Endodermal cell (in vitro differentiated cells): ENCODE results near the gene P2RY2. TPM values are rescaled to one million over a fixed set of nuclear protein-coding genes. Genes with fewer than 3 reads are reported as not detected.

Experiments used
- DNase-seq: peaks from one replicate; pipeline ENCODE4 v3.0.0-alpha.2; 2017
- H3K27ac ChIP-seq: 2 replicates; pipeline ENCODE4 v1.5.1; 2013; ENCODE audit warnings: mild to moderate bottlenecking, low read depth, low read length, moderate library complexity
- H3K27me3 ChIP-seq: 2 replicates; pipeline ENCODE4 v1.6.1; 2013; ENCODE audit warnings: mild to moderate bottlenecking, low read length, moderate library complexity; ENCODE audit not compliant: insufficient read depth, control insufficient read depth, poor library complexity, severe bottlenecking
- H3K36me3 ChIP-seq: 2 replicates; pipeline ENCODE4 v1.7.0; 2013; ENCODE audit warnings: mild to moderate bottlenecking, low read length, moderate library complexity; ENCODE audit not compliant: control insufficient read depth, insufficient read depth
- H3K4me1 ChIP-seq: one replicate; pipeline ENCODE4 v1.7.0; 2013; ENCODE audit warnings: low read length; ENCODE audit not compliant: control insufficient read depth, insufficient read depth
- H3K4me3 ChIP-seq: 2 replicates; pipeline ENCODE4 v1.5.1; 2013; ENCODE audit warnings: mild to moderate bottlenecking, low read length, moderate library complexity
- H3K9ac ChIP-seq: 2 replicates; pipeline ENCODE4 v1.6.1; 2013; ENCODE audit warnings: mild to moderate bottlenecking, low read length, moderate library complexity; ENCODE audit not compliant: poor library complexity, severe bottlenecking; ENCODE audit errors: extremely low read depth
- H3K9me3 ChIP-seq: 2 replicates; pipeline ENCODE4 v1.6.1; 2013; ENCODE audit warnings: mild to moderate bottlenecking, low read length, moderate library complexity; ENCODE audit not compliant: control insufficient read depth
- H3K27ac Mint-ChIP-seq: 2 replicates; pipeline ENCODE4 v1.8.0; 2020; ENCODE audit warnings: mixed read lengths
- H3K27me3 Mint-ChIP-seq: 2 replicates; pipeline ENCODE4 v1.8.0; 2021; ENCODE audit warnings: mild to moderate bottlenecking, mixed read lengths; ENCODE audit not compliant: insufficient read depth
- H3K36me3 Mint-ChIP-seq: 2 replicates; pipeline ENCODE4 v1.8.0; 2020; ENCODE audit warnings: low read depth, mixed read lengths
- H3K4me1 Mint-ChIP-seq: 2 replicates; pipeline ENCODE4 v1.8.0; 2020; ENCODE audit warnings: mixed read lengths
- H3K4me3 Mint-ChIP-seq: 2 replicates; pipeline ENCODE4 v1.8.0; 2020; ENCODE audit warnings: mild to moderate bottlenecking, moderate library complexity, mixed read lengths
- H3K9me3 Mint-ChIP-seq: 2 replicates; pipeline ENCODE4 v1.8.0; 2020; ENCODE audit warnings: mild to moderate bottlenecking, mixed read lengths
- CTCF ChIP-seq: fragments of 200-600 bp; sonication (generic); conservative IDR thresholded peaks from 2 replicates; pipeline ENCODE4 v1.5.0; 2021; ENCODE audit warnings: antibody characterized with exemption, mild to moderate bottlenecking
- WGBS, 2 experiments: methylation state at CpG; one replicate each; pipeline versions ENCODE4 v1.1.5 to v1.1.7; 2013; ENCODE audit warnings: missing lambda C conversion rate in 2 of 2, mixed read lengths in 1 of 2; ENCODE audit not compliant: insufficient coverage in 1 of 2, insufficient read length in 1 of 2; 5-methylcytosine and 5-hydroxymethylcytosine counted together
- total RNA-seq, 2 donors: library from RNA; stranded (reverse); fragmentation: NEBNext Ultra II Directional in 1 of 2; extraction: Animal tissue kit (Norgen Biotek cat#: 25700) in 1 of 2; gene quantifications; 2 replicates in 1 of 2; 3 replicates in 1 of 2; pipeline ENCODE4 v1.2.1, GENCODE V29; 2021

P2RY2 gene
- total RNA-seq, 2 donors from 2014 or later: 0.60 to 0.62 TPM

GRCh38 chr11:73260127-73260457 is 42.0 kb downstream of the P2RY2 start:
- no peak overlapping the region for H3K27ac ChIP-seq
- H3K9ac ChIP-seq: no peak overlapping the region
- Mint-ChIP-seq H3K4me3 (no peak overlapping the region), H3K27ac (no peak overlapping the region), H3K9me3 (no peaks in the 10 kb centered on the region), H3K36me3 (no peaks in the 10 kb centered on the region), H3K4me1 (no peaks in the 10 kb centered on the region), H3K27me3 (peaks cover 25% of the 10 kb centered on the region)
- no peaks in the 10 kb centered on the region for H3K9me3 ChIP-seq
- TF ChIP-seq CTCF: no peak
- no peak overlapping the region for H3K4me3 ChIP-seq
- DNase-seq: peak; percentile 29
- no peaks in the 10 kb centered on the region for H3K36me3 ChIP-seq
- peaks cover 28% of the 10 kb centered on the region for H3K27me3 ChIP-seq
- H3K4me1 ChIP-seq: no peaks in the 10 kb centered on the region

DNA sequence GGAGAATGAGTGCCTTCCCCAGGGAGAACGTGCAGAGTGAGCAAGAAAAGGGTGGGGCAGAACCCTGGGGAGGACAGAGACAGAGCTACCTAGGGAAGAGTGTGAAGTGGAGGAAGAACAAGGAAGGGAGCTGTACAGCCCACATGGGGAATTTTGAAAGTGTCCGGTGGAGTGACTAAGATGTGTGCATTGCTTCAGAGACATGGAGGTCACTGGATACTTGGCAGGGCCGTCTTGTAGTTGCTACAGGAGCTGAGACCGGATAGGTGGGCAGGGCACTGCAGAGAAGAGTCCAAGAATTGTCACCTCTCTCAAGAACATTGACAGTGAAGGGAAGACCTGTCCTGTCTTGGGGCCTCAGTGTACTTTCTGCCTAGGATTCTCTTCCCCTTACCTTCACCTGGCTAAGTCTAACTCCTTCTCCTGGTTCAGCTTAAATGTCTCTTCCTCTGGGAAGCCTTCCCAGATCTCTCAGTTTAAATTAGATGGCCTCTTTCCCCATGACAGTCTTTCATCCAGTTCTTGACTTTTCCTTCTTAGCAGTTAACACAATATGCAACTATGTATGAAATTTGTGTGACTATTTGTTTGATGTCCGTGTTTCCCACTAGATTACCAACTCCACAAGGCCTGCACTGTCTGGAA is 44.9 kb downstream of the P2RY2 start:
- Mint-ChIP-seq H3K4me3 (no peak overlapping the region), H3K4me1 (no peaks in the 10 kb centered on the region), H3K27ac (no peak overlapping the region), H3K27me3 (peaks cover 48% of the 10 kb centered on the region), H3K36me3 (no peaks in the 10 kb centered on the region), H3K9me3 (no peaks in the 10 kb centered on the region)
- no peak for TF ChIP-seq CTCF
- Histone ChIP-seq H3K27me3 (peaks cover 32% of the 10 kb centered on the region), H3K36me3 (no peaks in the 10 kb centered on the region), H3K4me1 (no peaks in the 10 kb centered on the region), H3K9me3 (no peaks in the 10 kb centered on the region), H3K27ac (no peak overlapping the region), H3K9ac (no peak overlapping the region), H3K4me3 (no peak overlapping the region)
- WGBS, 2 experiments: 79 to 80% methylated on average over 2 to 5 of the region's 5 CpGs
- peak; percentile 31 for DNase-seq

DNA sequence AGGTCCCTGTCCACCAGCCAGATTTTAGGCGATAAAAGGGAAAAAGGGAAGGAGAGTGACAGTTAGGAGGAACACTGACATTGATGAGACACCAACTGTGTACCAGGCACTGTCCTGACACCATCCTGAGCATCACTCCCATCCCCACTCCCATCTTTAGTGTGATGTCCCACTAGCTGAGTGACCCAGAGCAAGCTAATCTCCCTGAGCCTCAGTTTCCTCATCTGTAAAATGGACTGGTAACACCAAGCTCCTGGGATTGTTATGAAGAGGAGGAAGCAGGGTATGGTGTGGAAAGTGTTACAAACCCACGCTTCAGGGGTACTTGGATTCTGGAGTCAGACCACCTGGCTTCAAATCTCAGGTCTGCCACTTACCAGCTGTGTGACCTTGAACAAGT is 45.6 kb downstream of the P2RY2 start:
- Mint-ChIP-seq H3K27me3 (peaks cover 48% of the 10 kb centered on the region), H3K4me3 (no peak overlapping the region), H3K27ac (no peak overlapping the region), H3K9me3 (no peaks in the 10 kb centered on the region), H3K36me3 (no peaks in the 10 kb centered on the region), H3K4me1 (no peaks in the 10 kb centered on the region)
- Histone ChIP-seq H3K4me3 (no peak overlapping the region), H3K9ac (no peak overlapping the region), H3K9me3 (no peaks in the 10 kb centered on the region), H3K27ac (no peak overlapping the region), H3K36me3 (no peaks in the 10 kb centered on the region), H3K4me1 (no peaks in the 10 kb centered on the region), H3K27me3 (peaks cover 32% of the 10 kb centered on the region)
- TF ChIP-seq CTCF: no peak
- DNase-seq: no peak
- WGBS, 2 experiments: 75 to 88% methylated on average over 2 of the region's 2 CpGs
